Measurements from ENCODE around the gene ATP9B. TPM values are rescaled to one million over a fixed set of nuclear protein-coding genes. Genes with fewer than 3 reads are reported as not detected.
A peak's percentile ranks its signal among the peaks of the same experiment; 100 is the strongest.

ATP9B gene
- total and polyA plus RNA-seq, 10 of the 15 experiments (the other 5 are each of a cell fraction or from before 2014, with no cell fraction given), result 0.74 to 20.7 (median 12.9) TPM

GRCh38 chr18:79405019-79405780 is 336.0 kb downstream of the ATP9B start (continued):
- TF ChIP-seq RUNX3 (IDR thresholded peaks at IDR 0.05; ENCODE audit: low read length) (peak; percentile 4; the same call in 1 of the 2 replicates), EED (IDR thresholded peaks at IDR 0.05; ENCODE audit: low read depth) (0 out of 2 replicates have a peak, but pooled peaks have one; percentile 44)

DNA sequence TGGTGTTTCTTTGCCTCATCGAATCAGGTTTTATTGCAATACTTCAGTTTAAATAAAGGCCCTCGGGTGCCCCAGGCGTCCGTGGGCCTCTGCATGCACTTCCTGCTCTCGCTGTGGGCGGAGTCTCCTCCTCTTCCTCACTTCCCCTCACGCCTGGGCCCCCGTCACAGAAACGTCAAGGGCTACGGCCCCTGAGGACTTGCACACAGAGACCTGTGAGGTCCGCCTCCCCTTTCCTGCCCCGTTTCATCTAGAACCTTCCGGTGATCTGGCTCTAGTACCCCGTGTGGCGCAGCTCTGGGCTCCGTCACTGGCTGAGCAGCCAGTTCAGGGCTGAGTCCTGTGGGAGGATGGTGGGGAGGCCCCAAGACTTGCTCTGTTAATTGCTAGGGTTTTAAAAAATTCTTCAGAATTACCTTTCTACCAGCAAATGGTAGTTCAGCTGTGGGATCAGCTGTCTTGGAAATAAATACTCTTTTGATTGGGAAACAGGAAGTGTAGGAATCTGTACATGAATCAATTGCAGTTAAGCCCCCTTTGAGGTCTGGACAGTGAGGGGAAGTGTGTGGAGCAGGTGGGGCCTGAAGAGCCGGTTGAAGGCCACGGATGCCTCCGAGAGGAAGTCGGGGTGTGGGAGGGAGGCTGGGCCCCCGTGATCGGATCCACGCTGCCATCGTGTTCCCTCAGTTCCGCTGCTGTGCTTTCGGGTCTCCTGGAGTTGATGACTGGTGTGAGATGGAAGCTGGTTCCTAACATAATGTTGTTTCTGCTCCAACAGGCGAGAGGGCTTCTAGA is 336.8 kb downstream of the ATP9B start:
- Histone ChIP-seq H3K4me2 (ENCODE audit: control insufficient read depth, insufficient read depth) (peak overlapping the region; percentile 86), H3K27ac (ENCODE audit: control insufficient read depth, insufficient read depth) (peak overlapping the region; percentile 56), H3K4me1 (ENCODE audit: control insufficient read depth, insufficient read depth, low read length) (peaks cover 31% of the 10 kb centered on the region), H3K9ac (ENCODE audit: control insufficient read depth, insufficient read depth, low read length) (peak overlapping the region; percentile 24), H4K20me1 (ENCODE audit: control insufficient read depth, insufficient read depth) (no peaks in the 10 kb centered on the region), H3K4me3 (peak overlapping the region; percentile 52; the same call in 1 of the 2 replicates), H3K9me3 (replicated peaks; ENCODE audit: control insufficient read depth, insufficient read depth, low read length) (no peaks in the 10 kb centered on the region), H2AFZ (ENCODE audit: control insufficient read depth, low read depth, low read length) (peak overlapping the region; percentile 31), H3K79me2 (ENCODE audit: control insufficient read depth, insufficient read depth, low read length) (no peaks in the 10 kb centered on the region; the same call in none of the 2 replicates), H3K27me3 (replicated peaks in 1 of 2; ENCODE audit: control insufficient read depth in 2 of 2, insufficient read depth in 2 of 2, low read length in 1 of 2) (no peaks in the 10 kb centered on the region), H3K36me3 (ENCODE audit: control insufficient read depth in 2 of 2, insufficient read depth in 2 of 2, low read length in 1 of 2) (peaks cover 0 to 4% of the 10 kb centered on the region in 2 experiments; a peak in 2 of 4 replicates)
- intact Hi-C loops (cut with micrococcal nuclease; ENCODE audit: unreplicated experiment) (loop anchor here (2.0 kb wide), 1 partner anchor 29 kb away; no protein-coding TSS in a partner anchor), in situ Hi-C loops (cut with MboI) (loop anchor here (10.0 kb wide), 1 partner anchor 109 kb away; no protein-coding TSS in a partner anchor)
- SMC1A ChIA-PET (ENCODE audit: uncharacterized antibody, unreplicated experiment), result interaction anchor here (1.1 to 3.9 kb wide), 8 partner anchors 9 to 219 kb away, joined by 4 to 16 read pairs (median 14); no protein-coding TSS in a partner anchor
- CTCF ChIA-PET, result interaction anchor here (0.7 to 2.2 kb wide), 8 partner anchors 12 to 237 kb away, joined by 3 to 10 read pairs (median 4); no protein-coding TSS in a partner anchor
- peak; percentile 81 for FAIRE-seq
- RAD21 ChIA-PET (ENCODE audit: unreplicated experiment), result interaction anchor here (0.8 to 5.1 kb wide), 9 partner anchors 9 to 118 kb away, joined by 3 to 36 read pairs (median 8); partner anchors contain the start of gene NFATC1
- WGBS (ENCODE audit: insufficient coverage, insufficient replicate concordance, low lambda C conversion rate, missing lambda C conversion rate), result 30% methylated on average over 27 of the region's 27 CpGs
- peak; percentile 83 for ATAC-seq
- TSS peak; percentile 39 for BruUV-seq (replicated peaks)
- POLR2A ChIA-PET, result interaction anchor here (0.6 to 2.7 kb wide), 7 partner anchors 9 to 347 kb away, joined by 3 to 15 read pairs (median 5); no protein-coding TSS in a partner anchor
- DNase-seq (ENCODE audit: low read depth, low spot score), result peak; percentile 45
- TF ChIP-seq SIX5 (IDR thresholded peaks at IDR 0.05; ENCODE audit: low read depth, low read length, severe bottlenecking) (no peak), NR2C1 (IDR thresholded peaks at IDR 0.05) (no peak), NKRF (conservative IDR thresholded peaks at IDR 0.05) (no peak), YBX1 (IDR thresholded peaks at IDR 0.05) (no peak), E4F1 (IDR thresholded peaks at IDR 0.05; ENCODE audit: borderline replicate concordance, partially characterized antibody) (peak; percentile 56), CHD2 (IDR thresholded peaks at IDR 0.05; ENCODE audit: borderline replicate concordance, low read depth, low read length) (no peak), MEF2A (IDR thresholded peaks at IDR 0.05; ENCODE audit: insufficient read depth, low read depth, low read length) (no peak), RB1 (IDR thresholded peaks at IDR 0.05; ENCODE audit: borderline replicate concordance) (0 out of 2 replicates have a peak, but pooled peaks have one; percentile 53), HDGF (IDR thresholded peaks at IDR 0.05) (peak; percentile 61; the same call in 1 of the 2 replicates), ZNF384 (IDR thresholded peaks at IDR 0.05; ENCODE audit: borderline replicate concordance, low read depth, low read length) (no peak), TARDBP (IDR thresholded peaks at IDR 0.05; ENCODE audit: borderline replicate concordance) (peak; percentile 51; the same call in 1 of the 2 replicates)
- TF ChIP-seq, protein P1, sequence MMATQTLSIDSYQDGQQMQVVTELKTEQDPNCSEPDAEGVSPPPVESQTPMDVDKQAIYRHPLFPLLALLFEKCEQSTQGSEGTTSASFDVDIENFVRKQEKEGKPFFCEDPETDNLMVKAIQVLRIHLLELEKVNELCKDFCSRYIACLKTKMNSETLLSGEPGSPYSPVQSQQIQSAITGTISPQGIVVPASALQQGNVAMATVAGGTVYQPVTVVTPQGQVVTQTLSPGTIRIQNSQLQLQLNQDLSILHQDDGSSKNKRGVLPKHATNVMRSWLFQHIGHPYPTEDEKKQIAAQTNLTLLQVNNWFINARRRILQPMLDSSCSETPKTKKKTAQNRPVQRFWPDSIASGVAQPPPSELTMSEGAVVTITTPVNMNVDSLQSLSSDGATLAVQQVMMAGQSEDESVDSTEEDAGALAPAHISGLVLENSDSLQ (IDR thresholded peaks at IDR 0.05), result peak; percentile 61; the same call in 1 of the 2 replicates
